NB4 (cell line): ENCODE results near the gene TOM1L2.

Experiments used
- DNase-seq: peaks from one replicate; pipeline ENCODE4 v3.0.0; 2010; ENCODE audit warnings: low read depth
- H3K4me3 ChIP-seq: one replicate; pipeline ENCODE4 v1.5.1; 2011; ENCODE audit warnings: mild to moderate bottlenecking, low read depth, low read length, moderate library complexity
- CTCF ChIP-seq: IDR thresholded peaks from one replicate; pipeline ENCODE4 v1.5.1; 2012; ENCODE audit warnings: low read depth, low read length
- MAX ChIP-seq: IDR thresholded peaks from 2 replicates; pipeline ENCODE4 v1.6.1; 2011; ENCODE audit warnings: low read depth, low read length
- MYC ChIP-seq: IDR thresholded peaks from 2 replicates; pipeline ENCODE4 v1.6.1; 2011; ENCODE audit warnings: low read depth, low read length
- POLR2A ChIP-seq: IDR thresholded peaks from 2 replicates; pipeline ENCODE4 v1.6.1; 2011; ENCODE audit warnings: mild to moderate bottlenecking; ENCODE audit not compliant: insufficient read length; ENCODE audit errors: extremely low read depth

TOM1L2 gene

GRCh38 chr17:17911001-17911613 is 61.1 kb downstream of the TOM1L2 start:
- H3K4me3 ChIP-seq: no peak overlapping the region
- no peak for DNase-seq
- TF ChIP-seq CTCF (no peak), MYC (no peak), MAX (no peak), POLR2A (no peak)

- no peak for DNase-seq
- no peak overlapping the region for H3K4me3 ChIP-seq
- no peak for TF ChIP-seq MAX
- TF ChIP-seq CTCF: no peak
These were observed 62.1 kb downstream of the TOM1L2 start for GRCh38 chr17:17910060-17910459.

GRCh38 chr17:17909078-17909477 is 63.1 kb downstream of the TOM1L2 start:
- TF ChIP-seq MAX (no peak), MYC (no peak), CTCF (no peak), POLR2A (no peak)
- no peak for DNase-seq
- H3K4me3 ChIP-seq: no peak overlapping the region

- TF ChIP-seq CTCF (no peak), POLR2A (no peak), MAX (no peak), MYC (no peak)
- no peak for DNase-seq
- no peak overlapping the region for H3K4me3 ChIP-seq
These were observed 64.7 kb downstream of the TOM1L2 start for GRCh38 chr17:17907469-17907868.

GRCh38 chr17:17906418-17907215 is 65.6 kb downstream of the TOM1L2 start:
- no peak for DNase-seq
- no peak overlapping the region for H3K4me3 ChIP-seq
- TF ChIP-seq POLR2A (no peak), MYC (no peak), MAX (no peak), CTCF (no peak)

GRCh38 chr17:17905036-17905320 is 67.2 kb downstream of the TOM1L2 start:
- H3K4me3 ChIP-seq: no peak overlapping the region
- TF ChIP-seq MAX: no peak
- no peak for TF ChIP-seq MYC
- TF ChIP-seq POLR2A: no peak
- TF ChIP-seq CTCF: no peak
- no peak for DNase-seq
